IPS DF 4.7 (cell line): ENCODE results near the gene MRPS11.
"Not testable (repeated sequence)": the region's sequence is repeated elsewhere in the genome, so short reads cannot be mapped to it uniquely, and the experiment has no call there.

Source experiments
- DNase-seq: peaks from one replicate; pipeline ENCODE4 v3.0.0-alpha.2; 2013; ENCODE audit warnings: low spot score; ENCODE audit errors: extremely low read depth

The MRPS11 gene

GRCh38 chr15:88467073-88467934 lies at the start of gene MRPS11, which contains the start of gene MRPL46:
Gene MRPS11, plus strand, starts transcription at chr15:88467708. Its CDS starts 10 bp downstream, at chr15:88467718.
Gene MRPL46, minus strand, starts transcription at chr15:88467388. Its CDS starts 11 bp downstream, at chr15:88467377.
- peak; percentile 51 for DNase-seq

GRCh38 chr15:88419830-88420229 lies 47.7 kb upstream of the MRPS11 start:
- DNase-seq = no peak

- no peak for DNase-seq
Observed at GRCh38 chr15:88423331-88423730, 44.2 kb upstream of the MRPS11 start.

- DNase-seq = no peak
Observed at GRCh38 chr15:88426304-88426703, 41.2 kb upstream of the MRPS11 start.

GRCh38 chr15:88428053-88428452 lies 39.5 kb upstream of the MRPS11 start:
- DNase-seq = no peak

- DNase-seq = no peak
Observed at GRCh38 chr15:88428805-88429605, 38.5 kb upstream of the MRPS11 start.

- no peak for DNase-seq
Observed at GRCh38 chr15:88430051-88430450, 37.5 kb upstream of the MRPS11 start.

- no peak for DNase-seq
Observed at GRCh38 chr15:88431441-88431840, 36.1 kb upstream of the MRPS11 start.

- no peak for DNase-seq
Observed at GRCh38 chr15:88433046-88433685, 34.3 kb upstream of the MRPS11 start.

GRCh38 chr15:88434106-88434505 lies 33.4 kb upstream of the MRPS11 start:
- not testable (repeated sequence) for DNase-seq

- no peak for DNase-seq
Observed at GRCh38 chr15:88438181-88438580, 29.3 kb upstream of the MRPS11 start.

- DNase-seq = no peak
Observed at GRCh38 chr15:88440021-88440420, 27.5 kb upstream of the MRPS11 start.

GRCh38 chr15:88441076-88441730 lies 26.3 kb upstream of the MRPS11 start:
- no peak for DNase-seq

GRCh38 chr15:88447206-88447605 lies 20.3 kb upstream of the MRPS11 start:
- DNase-seq = no peak

- DNase-seq = no peak
Observed at GRCh38 chr15:88447741-88448140, 19.8 kb upstream of the MRPS11 start.

- DNase-seq = no peak
Observed at GRCh38 chr15:88448991-88449461, 18.5 kb upstream of the MRPS11 start.

- DNase-seq = no peak
Observed at GRCh38 chr15:88449581-88449980, 17.9 kb upstream of the MRPS11 start.

GRCh38 chr15:88450125-88450798 lies 17.2 kb upstream of the MRPS11 start:
- DNase-seq = peak; percentile 58

GRCh38 chr15:88453651-88454050 lies 13.9 kb upstream of the MRPS11 start:
- DNase-seq = no peak

GRCh38 chr15:88454236-88454635 lies 13.3 kb upstream of the MRPS11 start:
- DNase-seq = no peak
